Nephron (organoid): ENCODE data around the gene SPRN.
"Not testable (repeated sequence)": the region's sequence is repeated elsewhere in the genome, so short reads cannot be mapped to it uniquely, and the experiment has no call there.

Experiments
- H3K27ac Mint-ChIP-seq, 3 experiments: 2 replicates each; pipeline ENCODE4 v1.8.0; 2020; ENCODE audit warnings: mixed read lengths in 3 of 3, mild to moderate bottlenecking in 2 of 3, moderate library complexity in 1 of 3
- H3K27me3 Mint-ChIP-seq: 2 replicates; pipeline ENCODE4 v1.8.0; 2021; ENCODE audit warnings: low read depth, mild to moderate bottlenecking, moderate library complexity, mixed read lengths
- H3K36me3 Mint-ChIP-seq: 2 replicates; pipeline ENCODE4 v1.8.0; 2020; ENCODE audit warnings: low read depth, mixed read lengths
- H3K4me1 Mint-ChIP-seq: 2 replicates; pipeline ENCODE4 v1.8.0; 2020; ENCODE audit warnings: mixed read lengths
- H3K4me3 Mint-ChIP-seq, 3 experiments: 2 replicates each; pipeline ENCODE4 v1.8.0; 2020; ENCODE audit warnings: mild to moderate bottlenecking in 3 of 3, mixed read lengths in 3 of 3, moderate library complexity in 2 of 3
- H3K9me3 Mint-ChIP-seq: 2 replicates; pipeline ENCODE4 v1.8.0; 2020; ENCODE audit warnings: mixed read lengths
- CTCF ChIP-seq, 3 experiments: fragments of 200-600 bp; sonication (generic); IDR thresholded peaks; one replicate each; pipeline ENCODE4 v1.5.0; 2021; ENCODE audit warnings: antibody characterized with exemption in 3 of 3; ENCODE audit not compliant: unreplicated experiment in 3 of 3

The SPRN gene

GRCh38 chr10:133420028-133420427, 4.4 kb downstream of the SPRN start:
- peaks cover 6% of the 10 kb centered on the region for H3K27me3 Mint-ChIP-seq
- no peaks in the 10 kb centered on the region for H3K4me1 Mint-ChIP-seq
- peaks cover 28% of the 10 kb centered on the region for H3K36me3 Mint-ChIP-seq
- TF ChIP-seq CTCF (IDR thresholded peaks at IDR 0.05; ENCODE audit: unreplicated experiment in 3 of 3), result no peak
- H3K4me3 Mint-ChIP-seq, result no peak overlapping the region
- H3K9me3 Mint-ChIP-seq, result peaks cover 11% of the 10 kb centered on the region
- H3K27ac Mint-ChIP-seq, result no peak overlapping the region

DNA sequence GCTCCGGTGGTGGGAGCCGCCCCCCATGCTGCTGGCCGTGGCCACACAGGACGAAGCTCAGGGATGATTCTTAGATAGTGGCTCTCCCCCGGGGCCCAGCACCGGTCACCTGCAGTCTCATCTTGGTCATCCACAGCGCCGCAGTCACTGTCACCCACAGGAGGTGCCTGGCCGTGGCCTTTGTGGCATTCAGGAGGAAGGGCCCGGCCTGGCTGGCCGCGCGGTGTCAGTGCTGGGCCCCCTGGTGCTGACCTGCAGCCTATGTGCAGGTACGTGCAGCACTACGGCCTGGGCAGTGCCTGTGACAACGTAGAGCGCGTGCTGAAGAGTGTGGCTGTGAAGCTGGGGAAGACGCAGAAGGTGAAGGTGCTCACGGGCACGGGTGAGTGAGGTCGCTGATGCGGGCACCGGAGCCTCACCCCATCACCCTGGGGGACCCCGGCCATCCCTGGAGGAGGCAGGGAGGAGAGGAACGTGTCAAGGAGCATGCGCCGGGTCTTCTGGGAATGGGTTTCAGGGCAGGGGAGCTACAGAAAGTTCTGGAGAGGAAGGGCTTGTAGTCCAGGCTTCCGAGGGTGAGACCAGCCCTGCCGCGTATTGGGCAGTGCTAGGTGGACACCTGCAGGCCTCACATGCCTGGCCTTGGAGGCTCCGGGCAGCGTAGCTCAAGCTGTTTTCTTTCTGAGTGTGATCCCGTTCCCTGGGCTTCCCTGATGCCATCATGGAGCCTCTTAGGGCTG, 5.0 kb downstream of the SPRN start:
- H3K27me3 Mint-ChIP-seq, result peaks cover 6% of the 10 kb centered on the region

GRCh38 chr10:133418289-133418993, 6.0 kb downstream of the SPRN start:
- peaks cover 6% of the 10 kb centered on the region for H3K27me3 Mint-ChIP-seq
- H3K4me3 Mint-ChIP-seq, result no peak overlapping the region
- H3K4me1 Mint-ChIP-seq, result no peaks in the 10 kb centered on the region
- peaks cover 43% of the 10 kb centered on the region for H3K36me3 Mint-ChIP-seq
- H3K9me3 Mint-ChIP-seq, result peaks cover 13% of the 10 kb centered on the region
- H3K27ac Mint-ChIP-seq, result no peak overlapping the region
- no peak for TF ChIP-seq CTCF (IDR thresholded peaks at IDR 0.05; ENCODE audit: unreplicated experiment in 3 of 3)

More for the DNA sequence above, 5.0 kb downstream of the SPRN start:
- H3K4me1 Mint-ChIP-seq, result no peaks in the 10 kb centered on the region
- H3K4me3 Mint-ChIP-seq, result no peak overlapping the region
- no peak overlapping the region for H3K27ac Mint-ChIP-seq
- no peak for TF ChIP-seq CTCF (IDR thresholded peaks at IDR 0.05; ENCODE audit: unreplicated experiment in 3 of 3)
- H3K36me3 Mint-ChIP-seq, result peaks cover 35% of the 10 kb centered on the region
- peaks cover 11% of the 10 kb centered on the region for H3K9me3 Mint-ChIP-seq

- TF ChIP-seq CTCF (IDR thresholded peaks at IDR 0.05; ENCODE audit: unreplicated experiment in 3 of 3), result no peak
- H3K36me3 Mint-ChIP-seq, result peaks cover 70% of the 10 kb centered on the region
- peaks cover 37% of the 10 kb centered on the region for H3K9me3 Mint-ChIP-seq
- no peak overlapping the region for H3K27ac Mint-ChIP-seq
- H3K4me1 Mint-ChIP-seq, result no peaks in the 10 kb centered on the region
- no peaks in the 10 kb centered on the region for H3K27me3 Mint-ChIP-seq
- no peak overlapping the region for H3K4me3 Mint-ChIP-seq
Observed at GRCh38 chr10:133415752-133416151, 8.7 kb downstream of the SPRN start.

DNA sequence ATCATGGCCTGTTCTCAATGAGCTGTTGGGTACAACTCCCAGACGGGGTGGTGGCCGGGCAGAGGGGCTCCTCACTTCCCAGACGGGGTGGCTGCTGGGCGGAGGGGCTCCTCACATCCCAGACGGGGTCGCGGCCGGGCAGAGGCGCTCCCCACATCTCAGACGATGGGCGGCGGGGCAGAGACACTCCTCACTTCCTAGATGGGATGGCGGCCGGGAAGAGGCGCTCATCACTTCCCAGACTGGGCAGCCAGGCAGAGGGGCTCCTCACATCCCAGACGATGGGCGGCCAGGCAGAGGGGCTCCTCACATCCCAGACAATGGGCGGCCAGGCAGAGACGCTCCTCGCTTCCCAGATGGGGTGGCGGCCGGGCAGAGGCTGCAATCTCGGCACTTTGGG, 10.0 kb downstream of the SPRN start:
- not testable (repeated sequence) for H3K27ac Mint-ChIP-seq, H3K27me3 Mint-ChIP-seq, H3K4me3 Mint-ChIP-seq, H3K4me1 Mint-ChIP-seq
- Mint-ChIP-seq H3K9me3 (peaks cover 47% of the 10 kb centered on the region), H3K36me3 (peaks cover 82% of the 10 kb centered on the region)

- Mint-ChIP-seq H3K9me3 (peaks cover 65% of the 10 kb centered on the region), H3K27ac (no peak overlapping the region), H3K36me3 (peaks cover 89% of the 10 kb centered on the region), H3K27me3 (no peaks in the 10 kb centered on the region), H3K4me1 (no peaks in the 10 kb centered on the region), H3K4me3 (no peak overlapping the region)
- no peak for TF ChIP-seq CTCF (IDR thresholded peaks at IDR 0.05; ENCODE audit: unreplicated experiment in 3 of 3)
Observed at GRCh38 chr10:133412381-133412711, 12.1 kb downstream of the SPRN start.
